ENCODE data around the gene PAFAH1B1.
"Not testable (repeated sequence)": the region's sequence is repeated elsewhere in the genome, so short reads cannot be mapped to it uniquely, and the experiment has no call there.

The PAFAH1B1 gene

DNA sequence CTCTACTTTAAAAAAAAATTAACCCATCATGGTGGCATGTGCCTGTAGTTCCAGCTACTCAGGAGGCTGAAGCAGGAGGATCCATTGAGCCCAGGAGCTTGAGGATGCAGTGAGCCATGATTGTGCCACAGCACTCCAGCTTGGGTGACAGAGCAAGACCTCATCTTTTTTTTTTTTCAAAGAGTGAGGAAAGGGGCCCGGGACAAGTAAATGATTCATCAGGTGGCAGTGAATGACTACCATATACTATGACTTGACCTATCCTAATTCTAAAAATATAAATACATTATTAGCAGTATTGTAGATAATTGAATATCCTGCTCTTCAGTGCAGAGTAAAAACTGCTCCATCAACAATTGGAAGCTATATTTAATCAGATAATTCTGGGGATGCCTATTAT is 62.8 kb downstream of the PAFAH1B1 start:
- TF ChIP-seq, protein P1, sequence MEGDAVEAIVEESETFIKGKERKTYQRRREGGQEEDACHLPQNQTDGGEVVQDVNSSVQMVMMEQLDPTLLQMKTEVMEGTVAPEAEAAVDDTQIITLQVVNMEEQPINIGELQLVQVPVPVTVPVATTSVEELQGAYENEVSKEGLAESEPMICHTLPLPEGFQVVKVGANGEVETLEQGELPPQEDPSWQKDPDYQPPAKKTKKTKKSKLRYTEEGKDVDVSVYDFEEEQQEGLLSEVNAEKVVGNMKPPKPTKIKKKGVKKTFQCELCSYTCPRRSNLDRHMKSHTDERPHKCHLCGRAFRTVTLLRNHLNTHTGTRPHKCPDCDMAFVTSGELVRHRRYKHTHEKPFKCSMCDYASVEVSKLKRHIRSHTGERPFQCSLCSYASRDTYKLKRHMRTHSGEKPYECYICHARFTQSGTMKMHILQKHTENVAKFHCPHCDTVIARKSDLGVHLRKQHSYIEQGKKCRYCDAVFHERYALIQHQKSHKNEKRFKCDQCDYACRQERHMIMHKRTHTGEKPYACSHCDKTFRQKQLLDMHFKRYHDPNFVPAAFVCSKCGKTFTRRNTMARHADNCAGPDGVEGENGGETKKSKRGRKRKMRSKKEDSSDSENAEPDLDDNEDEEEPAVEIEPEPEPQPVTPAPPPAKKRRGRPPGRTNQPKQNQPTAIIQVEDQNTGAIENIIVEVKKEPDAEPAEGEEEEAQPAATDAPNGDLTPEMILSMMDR (IDR thresholded peaks at IDR 0.05; ENCODE audit: low read depth, low read length, missing control alignments): no peak

GRCh38 chr17:2659337-2659736 is 65.9 kb downstream of the PAFAH1B1 start:
- DNase-seq (ENCODE audit: low read depth): not testable (repeated sequence)

More for the DNA sequence above, 62.8 kb downstream of the PAFAH1B1 start:
- no peak overlapping the region for H3K4me3 ChIP-seq (ENCODE audit: low read depth, low read length)
- DNase-seq (ENCODE audit: low read depth): no peak

GRCh38 chr17:2660410-2660809 is 67.0 kb downstream of the PAFAH1B1 start:
- not testable (repeated sequence) for DNase-seq (ENCODE audit: low read depth); H3K4me3 ChIP-seq (ENCODE audit: low read depth, low read length)

More at GRCh38 chr17:2659337-2659736, 65.9 kb downstream of the PAFAH1B1 start:
- H3K4me3 ChIP-seq (ENCODE audit: low read depth, low read length): not testable (repeated sequence)

- TF ChIP-seq, protein P1 (IDR thresholded peaks at IDR 0.05; ENCODE audit: low read depth, low read length, missing control alignments): no peak
- no peak for DNase-seq (ENCODE audit: low read depth)
- H3K4me3 ChIP-seq (ENCODE audit: low read depth, low read length): no peak overlapping the region
Measured at GRCh38 chr17:2672026-2672425, 78.6 kb downstream of the PAFAH1B1 start.

DNA sequence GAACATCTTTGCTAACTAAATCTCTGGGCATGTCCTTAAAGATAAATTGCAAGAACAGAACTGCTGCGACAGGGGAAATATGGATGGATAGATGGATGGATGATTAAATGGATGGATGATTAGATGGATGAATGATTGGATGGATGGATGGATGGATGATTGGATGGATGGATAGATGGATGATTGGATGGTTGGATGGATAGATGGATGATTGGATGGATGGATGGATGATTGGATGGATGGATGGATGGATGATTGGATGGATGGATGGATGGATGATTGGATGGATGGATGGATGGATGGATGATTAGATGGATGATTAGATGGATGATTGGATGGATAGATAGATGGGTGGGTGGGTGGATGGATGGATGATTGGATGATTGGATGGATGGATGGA is 85.8 kb downstream of the PAFAH1B1 start:
- not testable (repeated sequence) for H3K4me3 ChIP-seq (ENCODE audit: low read depth, low read length); DNase-seq (ENCODE audit: low read depth)

DNA sequence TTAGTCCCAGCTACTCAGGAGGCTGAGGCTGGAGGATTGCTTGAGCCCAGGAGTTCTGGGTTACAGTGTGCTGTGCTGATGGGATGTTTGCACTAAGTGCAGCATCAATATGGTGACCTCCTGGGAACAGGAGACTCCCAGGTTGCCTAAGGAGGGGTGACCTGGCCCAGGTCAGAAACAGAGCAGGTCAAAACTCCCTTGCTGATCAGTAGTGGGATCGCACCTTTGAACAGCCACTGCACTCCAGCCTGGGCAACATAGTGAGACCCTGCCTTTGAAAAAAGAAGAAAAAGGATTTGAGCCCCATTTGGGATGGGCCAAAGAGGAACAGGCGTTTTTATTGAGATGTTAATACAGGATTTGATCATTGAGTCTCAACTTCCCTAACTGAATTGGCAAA is 87.5 kb downstream of the PAFAH1B1 start:
- no peak for DNase-seq (ENCODE audit: low read depth)
- TF ChIP-seq, protein P1 (IDR thresholded peaks at IDR 0.05; ENCODE audit: low read depth, low read length, missing control alignments): no peak
- no peak overlapping the region for H3K4me3 ChIP-seq (ENCODE audit: low read depth, low read length)

DNA sequence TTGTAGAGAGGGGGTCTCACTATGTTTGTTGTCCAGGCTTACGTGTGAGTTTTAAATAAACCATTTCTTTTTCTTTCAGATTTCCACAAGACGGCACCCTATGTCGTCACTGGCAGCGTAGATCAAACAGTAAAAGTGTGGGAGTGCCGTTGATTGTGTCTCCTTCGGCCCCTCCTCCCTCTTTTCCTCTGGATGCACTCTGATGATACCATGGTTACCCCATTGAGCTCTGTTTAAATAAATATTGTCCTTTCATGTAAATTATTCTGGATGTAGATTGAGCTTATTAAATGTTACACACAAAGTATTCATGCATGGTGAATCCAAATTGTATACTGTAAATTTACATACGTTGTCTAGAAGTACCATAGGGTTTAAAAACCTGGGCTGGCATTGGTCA is 88.2 kb downstream of the PAFAH1B1 start:
- no peak overlapping the region for H3K4me3 ChIP-seq (ENCODE audit: low read depth, low read length)
- DNase-seq (ENCODE audit: low read depth): no peak
- TF ChIP-seq, protein P1 (IDR thresholded peaks at IDR 0.05; ENCODE audit: low read depth, low read length, missing control alignments): no peak

DNA sequence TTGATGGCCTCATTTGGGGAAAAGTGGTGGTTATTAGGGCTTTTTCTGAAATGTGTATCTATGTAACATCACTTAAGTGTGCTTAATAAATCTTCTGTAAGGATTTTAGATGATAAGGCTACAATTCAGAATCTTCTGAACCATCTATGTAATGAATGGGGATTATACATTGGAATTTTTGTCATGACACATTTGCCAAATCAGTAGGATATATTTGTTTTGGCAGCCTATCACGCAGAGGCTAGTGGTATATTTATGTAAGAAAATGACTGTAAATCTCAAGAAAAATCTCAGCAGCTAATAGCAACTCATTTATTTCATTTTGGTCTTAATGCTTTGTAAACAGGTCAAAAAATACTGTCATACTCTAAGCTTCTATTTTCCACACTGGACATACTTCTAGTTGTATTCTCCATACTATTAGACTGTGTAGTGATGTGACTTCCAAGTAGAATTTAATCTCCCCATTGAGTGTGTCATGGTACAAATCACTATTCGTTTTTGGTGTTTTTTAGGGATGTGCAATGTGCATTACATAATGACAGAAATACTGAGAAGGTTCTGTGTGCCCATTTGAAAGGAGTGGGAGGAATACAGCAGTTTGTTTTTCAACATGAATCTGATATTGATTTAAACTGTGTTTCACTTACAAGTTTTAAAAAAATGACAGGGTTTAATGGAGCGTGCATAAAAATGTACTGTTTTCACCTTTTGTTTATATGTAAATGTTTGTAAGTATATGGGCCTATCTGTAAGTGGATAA is 88.9 kb downstream of the PAFAH1B1 start:
- H3K4me3 ChIP-seq (ENCODE audit: low read depth, low read length): no peak overlapping the region
- DNase-seq (ENCODE audit: low read depth): no peak

More for the DNA sequence above, 88.9 kb downstream of the PAFAH1B1 start:
- TF ChIP-seq, protein P1 (IDR thresholded peaks at IDR 0.05; ENCODE audit: low read depth, low read length, missing control alignments): no peak

All from GM12864 (cell line).